ENCODE results near the gene SLC16A1. TPM values are rescaled to one million over a fixed set of nuclear protein-coding genes. Genes with fewer than 3 reads are reported as not detected.

Gene SLC16A1
- total and polyA plus RNA-seq, 8 donors: 14.5 to 33.0 (median 29.9) TPM

GRCh38 chr1:112904071-112904830, 51.7 kb downstream of the SLC16A1 start:
- intact Hi-C loops (cut with DNase I): no loop called here
- Histone ChIP-seq H3K27me3 (no peaks in the 10 kb centered on the region), H3K27ac (peak overlapping the region in 1 of 2 donors; percentile 34), H3K4me3 (no peak overlapping the region), H3K4me1 (peaks cover 20 to 25% of the 10 kb centered on the region in 2 donors), H3K9me3 (no peaks in the 10 kb centered on the region), H3K36me3 (no peaks in the 10 kb centered on the region)
- TF ChIP-seq CTCF (IDR thresholded peaks at IDR 0.05): no peak
- DNase-seq (no peak), ATAC-seq (no peak)

- intact Hi-C loops (cut with DNase I): no loop called here
- Histone ChIP-seq H3K9me3 (no peaks in the 10 kb centered on the region), H3K27me3 (no peaks in the 10 kb centered on the region), H3K4me1 (peaks cover 20 to 25% of the 10 kb centered on the region in 2 donors), H3K36me3 (no peaks in the 10 kb centered on the region), H3K4me3 (no peak overlapping the region), H3K27ac (no peak overlapping the region)
- TF ChIP-seq CTCF (IDR thresholded peaks at IDR 0.05): no peak
- DNase-seq (no peak), ATAC-seq (no peak)
Observed at GRCh38 chr1:112902221-112902620, 53.8 kb downstream of the SLC16A1 start.

GRCh38 chr1:112901387-112901786, 54.6 kb downstream of the SLC16A1 start:
- Histone ChIP-seq H3K4me1 (peaks cover 20 to 23% of the 10 kb centered on the region in 2 donors), H3K4me3 (no peak overlapping the region), H3K27ac (no peak overlapping the region), H3K9me3 (peaks cover 0 to 7% of the 10 kb centered on the region in 2 donors), H3K36me3 (no peaks in the 10 kb centered on the region), H3K27me3 (no peaks in the 10 kb centered on the region)
- DNase-seq: no peak
- TF ChIP-seq CTCF (IDR thresholded peaks at IDR 0.05): no peak
- intact Hi-C loops (cut with DNase I): no loop called here
- ATAC-seq: no peak

- H3K9me3 ChIP-seq: peaks cover 0 to 37% of the 10 kb centered on the region in 2 donors
- H3K27ac ChIP-seq: no peak overlapping the region
- no peak overlapping the region for H3K4me3 ChIP-seq
- intact Hi-C loops (cut with DNase I): no loop called here
- no peak for TF ChIP-seq CTCF (IDR thresholded peaks at IDR 0.05)
- H3K27me3 ChIP-seq: no peaks in the 10 kb centered on the region
- H3K4me1 ChIP-seq: no peaks in the 10 kb centered on the region
- no peaks in the 10 kb centered on the region for H3K36me3 ChIP-seq
- DNase-seq: no peak
- no peak for ATAC-seq
Observed at GRCh38 chr1:112896783-112897182, 59.2 kb downstream of the SLC16A1 start.

- Histone ChIP-seq H3K4me1 (no peaks in the 10 kb centered on the region), H3K27me3 (no peaks in the 10 kb centered on the region), H3K9me3 (peaks cover 0 to 37% of the 10 kb centered on the region in 2 donors), H3K27ac (no peak overlapping the region), H3K4me3 (no peak overlapping the region), H3K36me3 (no peaks in the 10 kb centered on the region)
- no peak for ATAC-seq
- no peak for TF ChIP-seq CTCF (IDR thresholded peaks at IDR 0.05)
- intact Hi-C loops (cut with DNase I): no loop called here
- peak in 1 of 4 donors; percentile 75 for DNase-seq
Observed at GRCh38 chr1:112894561-112895011, 61.4 kb downstream of the SLC16A1 start.
